GM19193 (cell line): ENCODE measurements around the gene ANKRD63.

Experiments used
- POLR2A ChIP-seq: IDR thresholded peaks from 4 replicates; pipeline ENCODE4 v1.6.1; 2011; ENCODE audit not compliant: insufficient read depth, insufficient read length; ENCODE audit errors: extremely low read depth

ANKRD63 gene

DNA sequence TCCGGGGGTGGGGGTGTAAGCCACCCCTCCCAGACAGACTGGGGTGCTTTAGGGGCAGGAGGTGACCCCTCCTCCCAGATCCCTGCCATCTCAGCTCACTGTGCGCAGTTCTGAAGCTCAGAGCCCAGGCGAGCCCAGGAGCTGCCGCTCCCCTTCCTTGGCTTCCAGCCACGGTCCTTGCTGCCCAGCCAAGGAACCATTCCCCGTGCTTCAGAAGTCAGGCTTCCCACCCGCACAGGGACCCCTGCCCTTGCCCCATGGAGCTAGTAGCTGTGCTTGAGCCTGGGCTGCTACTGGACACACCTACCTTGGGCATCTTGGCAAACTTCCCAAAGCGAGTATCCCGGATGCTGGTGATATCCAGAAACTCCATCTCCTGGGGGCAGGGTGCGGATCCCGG, 20.1 kb upstream of the ANKRD63 start:
- no peak for TF ChIP-seq POLR2A

DNA sequence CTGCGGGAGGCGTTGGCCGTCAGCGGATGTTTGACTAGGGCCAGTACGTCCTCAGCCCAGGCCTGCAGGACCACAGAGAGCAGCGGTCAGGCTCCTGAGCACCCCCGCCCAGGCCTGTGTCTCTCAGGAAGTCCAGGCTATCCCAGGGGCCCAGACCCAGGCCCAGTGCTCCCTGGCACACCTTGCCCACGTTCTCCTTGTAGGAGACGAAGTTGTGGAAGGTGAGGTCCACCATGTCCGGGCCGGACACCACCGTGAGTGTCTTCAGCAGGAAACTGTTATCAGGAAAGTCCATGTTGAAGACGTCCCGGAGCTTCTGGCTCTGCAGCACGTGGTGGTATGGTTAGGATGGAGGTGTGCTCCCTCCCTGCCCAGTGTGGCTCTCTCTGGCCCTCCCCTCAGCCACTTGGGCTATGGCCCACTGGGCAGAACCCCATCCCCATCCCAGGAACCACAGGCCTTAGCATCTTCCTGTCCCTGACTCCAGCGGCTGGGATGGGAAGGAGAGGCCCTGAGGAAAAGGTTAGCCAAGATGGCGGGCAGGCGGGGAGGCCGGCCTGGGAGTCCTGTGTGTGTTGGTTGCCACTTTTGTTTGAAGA, 19.5 kb upstream of the ANKRD63 start:
- no peak for TF ChIP-seq POLR2A

DNA sequence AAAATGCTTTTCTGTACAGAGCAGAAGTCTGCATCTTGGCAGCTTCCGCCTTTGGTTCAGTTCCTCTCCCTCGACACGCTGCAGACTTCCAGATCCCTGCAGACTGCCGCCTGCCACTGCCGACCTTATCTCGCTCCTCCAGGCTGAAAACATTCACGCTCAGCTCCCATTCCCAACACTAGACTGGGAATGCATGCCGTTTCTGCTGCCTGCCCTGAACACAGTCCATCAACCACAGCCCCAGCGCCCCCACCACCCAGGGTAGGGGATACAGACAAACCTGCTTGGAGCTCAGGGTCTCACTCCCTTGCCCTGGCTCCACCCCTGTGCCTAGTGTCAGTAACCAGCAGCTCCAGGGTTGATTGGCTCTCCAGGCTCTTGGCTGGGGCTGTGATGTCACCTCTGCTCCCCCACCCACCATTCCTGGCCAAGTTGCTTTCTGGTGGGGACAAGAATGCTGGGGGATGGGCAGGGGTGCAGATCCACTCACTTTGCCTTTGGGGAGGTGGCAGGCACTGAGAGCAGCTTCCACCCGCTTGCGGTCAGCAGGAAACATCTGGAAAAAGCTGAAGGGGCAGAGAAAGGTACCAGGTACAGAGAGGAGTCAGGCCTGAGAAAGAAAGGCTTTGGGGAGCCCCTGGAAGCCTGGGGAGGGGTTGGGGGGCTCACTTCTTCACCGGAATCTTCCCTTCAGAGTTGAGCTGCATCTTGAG, 18.8 kb upstream of the ANKRD63 start:
- TF ChIP-seq POLR2A = no peak

DNA sequence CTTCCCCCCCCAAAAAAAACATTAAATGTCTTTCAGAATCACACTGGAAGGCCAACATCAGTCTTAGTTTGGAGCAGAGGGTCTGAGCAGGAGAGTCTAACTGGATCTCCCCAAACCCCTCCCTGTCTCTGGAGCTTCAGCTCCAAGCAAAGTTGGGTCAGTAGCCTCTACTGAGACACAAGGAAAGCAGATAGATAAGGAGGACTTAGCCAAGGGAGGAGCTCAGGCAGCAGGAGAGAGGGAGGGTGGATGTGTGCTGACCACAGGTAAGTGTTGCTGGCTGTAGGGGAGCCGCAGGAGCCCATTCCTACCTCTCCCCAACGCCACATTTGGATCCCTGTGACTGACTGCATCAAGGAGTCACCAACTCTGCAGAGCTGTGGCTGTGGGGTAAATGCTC, 17.9 kb upstream of the ANKRD63 start:
- no peak for TF ChIP-seq POLR2A

DNA sequence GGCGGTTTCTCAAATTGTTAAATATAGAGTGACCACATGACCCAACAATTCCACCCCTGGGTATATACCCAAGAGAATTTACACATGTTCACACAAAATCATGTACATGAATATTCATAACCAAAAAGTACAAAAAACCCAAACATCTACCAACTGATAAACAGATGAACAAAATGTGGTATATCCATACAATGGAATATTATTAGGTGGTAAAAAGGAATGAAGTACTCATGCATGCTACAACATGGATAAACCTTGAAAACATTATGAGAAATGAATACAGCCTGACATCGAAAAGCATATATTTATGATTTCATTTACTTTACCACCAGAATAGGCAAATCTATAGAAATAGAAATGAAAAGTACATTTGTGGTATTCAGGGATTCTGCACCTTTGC, 17.5 kb upstream of the ANKRD63 start:
- no peak for TF ChIP-seq POLR2A

GRCh38 chr15:40298216-40298935, 15.5 kb upstream of the ANKRD63 start:
- no peak for TF ChIP-seq POLR2A

DNA sequence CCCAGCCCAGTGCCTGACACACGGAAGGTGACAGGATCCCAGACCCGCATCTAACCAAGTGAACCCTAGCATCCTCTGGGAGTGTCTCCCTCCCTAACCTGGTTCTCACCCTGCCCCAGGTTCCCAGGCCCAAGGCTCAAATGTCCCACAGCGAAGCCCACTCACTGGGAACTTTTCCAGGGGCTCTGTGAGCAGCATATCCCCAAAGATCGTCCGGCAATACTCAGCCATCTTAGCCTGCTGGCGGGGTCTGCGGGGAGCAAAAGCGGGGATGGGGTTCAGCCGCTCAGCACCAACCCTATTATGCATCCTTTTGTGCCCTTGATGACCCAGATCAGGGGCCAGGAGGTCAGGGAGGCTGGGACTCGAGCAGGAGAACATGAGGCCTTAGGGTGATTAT, 14.5 kb upstream of the ANKRD63 start:
- no peak for TF ChIP-seq POLR2A

DNA sequence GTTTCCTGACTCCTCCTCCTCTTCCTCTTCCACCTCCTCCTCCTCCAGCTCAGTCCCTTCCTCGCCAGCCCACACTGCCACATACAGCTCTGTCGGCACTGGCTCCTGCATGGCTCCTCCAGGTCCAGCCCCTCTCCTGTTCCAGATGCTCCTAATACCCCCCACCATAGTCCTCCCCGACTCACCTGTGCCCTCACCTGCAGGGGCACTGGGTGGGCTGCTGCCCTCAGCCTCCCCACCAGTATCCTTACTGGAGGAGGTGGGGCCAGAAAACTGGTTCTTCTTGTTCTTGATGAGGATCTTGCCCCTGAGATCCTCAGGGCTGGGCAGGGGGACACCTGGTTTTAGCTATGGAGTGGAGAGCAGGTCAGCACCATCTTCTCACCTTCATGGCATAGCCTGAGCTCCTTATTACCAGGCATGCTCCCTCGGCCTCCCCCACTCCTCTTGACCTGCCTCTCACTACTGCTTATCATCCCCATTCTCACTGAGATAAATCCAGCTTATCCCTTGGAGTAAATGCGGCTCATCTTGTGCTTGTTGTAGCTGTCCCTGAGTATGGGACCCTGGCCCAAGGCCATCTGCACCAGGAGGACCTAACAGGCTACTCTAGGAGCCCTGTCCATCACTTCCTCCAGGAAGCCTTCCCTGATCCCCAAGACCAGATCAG, 13.8 kb upstream of the ANKRD63 start:
- no peak for TF ChIP-seq POLR2A

- TF ChIP-seq POLR2A = no peak
Measured at GRCh38 chr15:40295877-40296560, 13.2 kb upstream of the ANKRD63 start.

- no peak for TF ChIP-seq POLR2A
Measured at GRCh38 chr15:40295297-40295696, 12.4 kb upstream of the ANKRD63 start.

DNA sequence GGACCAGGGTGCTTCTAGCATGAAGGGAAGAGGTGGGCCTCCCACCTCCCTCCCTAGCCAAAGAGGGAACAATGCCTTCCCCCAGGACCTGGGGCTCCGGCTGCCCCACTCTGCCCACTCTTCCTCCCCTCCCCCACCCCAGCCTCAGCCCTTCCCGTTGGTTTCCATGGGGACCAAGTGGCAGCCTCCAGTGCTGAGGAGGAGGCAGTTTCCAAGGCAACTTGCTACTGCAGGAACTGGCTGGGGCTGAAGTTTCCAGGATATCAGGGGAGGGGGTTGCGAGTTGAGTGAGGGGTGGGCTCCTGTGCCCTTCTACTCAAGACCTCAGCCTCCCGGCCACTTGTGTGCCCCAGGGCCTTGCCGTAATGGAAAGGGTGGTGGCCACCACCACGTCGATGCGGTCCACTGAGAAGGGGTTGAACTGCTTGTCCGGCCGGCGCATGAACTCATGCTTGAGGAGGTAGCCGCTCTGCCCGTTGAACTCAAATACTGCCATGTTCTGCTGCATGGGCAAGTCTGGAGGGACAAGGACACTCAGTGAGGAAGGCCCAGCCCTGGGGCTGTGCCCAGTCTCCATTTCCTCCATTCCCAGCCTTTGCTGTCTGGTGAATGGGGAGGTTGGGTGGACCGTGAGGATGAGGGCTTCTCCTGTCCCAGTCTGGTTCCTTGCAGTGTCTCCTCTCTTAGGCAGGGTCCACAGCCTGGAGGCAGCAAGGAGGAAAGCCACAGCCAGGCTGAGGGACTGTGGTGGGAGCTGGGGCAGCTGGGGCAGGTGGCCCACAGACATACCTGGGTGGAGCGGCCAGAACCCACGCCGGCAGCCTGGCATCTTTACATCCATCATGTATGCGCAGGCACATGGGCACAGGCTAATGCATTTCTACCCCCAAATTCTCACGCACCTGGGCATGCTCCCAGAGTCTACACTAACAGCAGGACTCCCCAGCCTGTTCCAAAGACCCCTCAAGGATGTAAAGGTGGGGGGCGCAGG, 11.3 kb upstream of the ANKRD63 start:
- TF ChIP-seq POLR2A = no peak

- TF ChIP-seq POLR2A = no peak
Measured at GRCh38 chr15:40293006-40293405, 10.1 kb upstream of the ANKRD63 start.

DNA sequence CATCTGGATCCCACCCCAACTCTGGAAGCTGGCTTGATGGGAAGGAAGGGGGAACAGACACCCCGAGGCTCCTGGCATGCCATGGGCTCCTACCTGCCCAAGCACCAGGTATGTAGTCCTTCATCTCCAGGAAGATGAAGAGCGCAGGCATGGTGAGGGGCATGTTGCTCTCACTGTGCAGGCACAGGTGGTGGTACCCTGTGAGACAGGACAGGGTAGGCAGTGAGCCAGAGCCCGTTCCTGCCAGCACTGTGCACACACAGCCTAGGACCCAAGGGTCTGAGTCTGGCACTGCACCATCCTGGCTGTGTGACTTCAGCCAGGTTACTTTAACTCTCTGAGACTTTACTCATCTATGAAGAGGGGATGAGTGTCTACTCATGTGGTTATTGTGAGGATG, 9.4 kb upstream of the ANKRD63 start:
- no peak for TF ChIP-seq POLR2A
